ENCODE measurements around the gene YWHAE.
"Not testable (repeated sequence)": the region's sequence is repeated elsewhere in the genome, so short reads cannot be mapped to it uniquely, and the experiment has no call there.

Gene YWHAE

DNA sequence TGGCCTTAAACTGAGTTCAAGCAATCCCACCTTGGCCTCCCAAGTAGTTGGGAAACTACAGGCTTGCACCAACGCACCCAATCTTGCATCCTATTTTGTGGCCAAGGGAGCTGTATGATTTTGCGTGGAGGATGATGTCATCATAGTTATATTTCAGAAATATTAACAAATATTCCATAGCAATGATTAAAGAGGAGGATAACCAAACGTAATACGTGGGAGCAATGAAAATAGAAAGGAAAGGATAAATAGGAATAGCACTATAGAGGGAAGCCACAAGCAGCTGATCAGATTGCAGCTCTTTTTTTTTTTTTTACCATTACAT, 2.2 kb upstream of the YWHAE start:
- Histone ChIP-seq H3K79me2 (ENCODE audit: insufficient read depth, low read length) (peaks cover 28% of the 10 kb centered on the region), H3F3A (ENCODE audit: insufficient read depth) (no peaks in the 10 kb centered on the region), H3K4me3 (ENCODE audit: insufficient read depth, low read length, poor library complexity, severe bottlenecking) (no peak overlapping the region), H4K20me1 (ENCODE audit: low read depth, low read length) (peaks cover 14% of the 10 kb centered on the region), H3K36me3 (ENCODE audit: low read length) (peaks cover 5% of the 10 kb centered on the region; the same call in 1 of the 2 replicates), H3K27me3 (ENCODE audit: low read length) (no peaks in the 10 kb centered on the region), H3K27ac (ENCODE audit: low read depth, low read length) (no peak overlapping the region), H3K9ac (ENCODE audit: low read length) (no peak overlapping the region), H2AFZ (ENCODE audit: low read depth, low read length, severe bottlenecking) (no peak overlapping the region), H3K9me3 (ENCODE audit: insufficient read depth, low read length) (no peaks in the 10 kb centered on the region), H3K9me2 (replicated peaks; ENCODE audit: insufficient read depth, low read length) (no peaks in the 10 kb centered on the region), H3K4me2 (ENCODE audit: low read depth, low read length, poor library complexity, severe bottlenecking) (no peak overlapping the region)
- no peak for TF ChIP-seq EZH2phosphoT487 (conservative IDR thresholded peaks at IDR 0.05; ENCODE audit: low read length)
- TF ChIP-seq, protein P1, sequence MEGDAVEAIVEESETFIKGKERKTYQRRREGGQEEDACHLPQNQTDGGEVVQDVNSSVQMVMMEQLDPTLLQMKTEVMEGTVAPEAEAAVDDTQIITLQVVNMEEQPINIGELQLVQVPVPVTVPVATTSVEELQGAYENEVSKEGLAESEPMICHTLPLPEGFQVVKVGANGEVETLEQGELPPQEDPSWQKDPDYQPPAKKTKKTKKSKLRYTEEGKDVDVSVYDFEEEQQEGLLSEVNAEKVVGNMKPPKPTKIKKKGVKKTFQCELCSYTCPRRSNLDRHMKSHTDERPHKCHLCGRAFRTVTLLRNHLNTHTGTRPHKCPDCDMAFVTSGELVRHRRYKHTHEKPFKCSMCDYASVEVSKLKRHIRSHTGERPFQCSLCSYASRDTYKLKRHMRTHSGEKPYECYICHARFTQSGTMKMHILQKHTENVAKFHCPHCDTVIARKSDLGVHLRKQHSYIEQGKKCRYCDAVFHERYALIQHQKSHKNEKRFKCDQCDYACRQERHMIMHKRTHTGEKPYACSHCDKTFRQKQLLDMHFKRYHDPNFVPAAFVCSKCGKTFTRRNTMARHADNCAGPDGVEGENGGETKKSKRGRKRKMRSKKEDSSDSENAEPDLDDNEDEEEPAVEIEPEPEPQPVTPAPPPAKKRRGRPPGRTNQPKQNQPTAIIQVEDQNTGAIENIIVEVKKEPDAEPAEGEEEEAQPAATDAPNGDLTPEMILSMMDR (IDR thresholded peaks at IDR 0.05; ENCODE audit: insufficient read depth, low read length, poor library complexity, severe bottlenecking): no peak

DNA sequence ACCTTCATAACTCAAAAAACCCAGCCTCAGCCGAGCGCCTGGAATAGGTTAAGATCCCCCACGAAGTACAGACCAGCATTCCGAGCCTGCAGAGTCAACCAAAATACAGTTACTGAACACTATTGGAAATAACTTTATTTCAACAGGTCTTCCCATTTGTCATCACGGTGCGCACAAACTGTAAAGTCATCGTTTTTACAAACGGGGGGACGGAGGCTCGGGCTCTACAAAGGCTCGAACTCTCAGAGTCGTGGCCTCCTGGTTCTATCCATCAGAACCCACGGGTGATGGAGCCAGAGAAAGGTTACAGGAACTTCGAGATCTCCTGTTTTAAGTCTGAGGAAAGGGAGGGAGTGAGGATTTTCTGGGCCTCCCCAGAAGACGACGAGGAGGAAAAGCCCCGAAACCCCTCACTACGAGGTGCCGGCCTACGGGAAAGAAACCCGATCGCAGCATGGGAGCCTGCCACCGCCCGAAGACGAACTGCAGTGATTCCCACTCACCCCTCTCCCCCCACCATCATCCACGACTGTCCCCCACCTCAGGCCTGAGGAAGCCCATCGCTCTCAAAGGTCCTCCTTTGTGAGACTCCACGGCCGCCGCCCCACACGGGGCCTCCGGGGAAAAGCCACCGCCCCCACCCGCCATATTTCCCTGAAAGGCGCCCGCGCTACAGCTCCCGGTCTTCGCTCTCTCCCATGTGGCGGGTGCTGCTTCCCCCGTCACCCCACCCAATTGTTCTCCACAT, 917 bp downstream of the YWHAE start:
- Histone ChIP-seq H3K4me3 (ENCODE audit: insufficient read depth, low read length, poor library complexity, severe bottlenecking) (peak overlapping the region; percentile 83), H3K27ac (ENCODE audit: low read depth, low read length) (peak overlapping the region; percentile 85), H3K36me3 (ENCODE audit: low read length) (peaks cover 5% of the 10 kb centered on the region; the same call in 1 of the 2 replicates), H3K9ac (ENCODE audit: low read length) (peak overlapping the region; percentile 87), H2AFZ (ENCODE audit: low read depth, low read length, severe bottlenecking) (no peak overlapping the region), H3K4me2 (ENCODE audit: low read depth, low read length, poor library complexity, severe bottlenecking) (peak overlapping the region; percentile 90), H4K20me1 (ENCODE audit: low read depth, low read length) (peaks cover 25% of the 10 kb centered on the region), H3K9me3 (ENCODE audit: insufficient read depth, low read length) (no peaks in the 10 kb centered on the region), H3K27me3 (ENCODE audit: low read length) (no peaks in the 10 kb centered on the region), H3K9me2 (replicated peaks; ENCODE audit: insufficient read depth, low read length) (no peaks in the 10 kb centered on the region), H3F3A (ENCODE audit: insufficient read depth) (peaks cover 5% of the 10 kb centered on the region), H3K79me2 (ENCODE audit: insufficient read depth, low read length) (peaks cover 59% of the 10 kb centered on the region)
- TF ChIP-seq, protein P1 (IDR thresholded peaks at IDR 0.05; ENCODE audit: insufficient read depth, low read length, poor library complexity, severe bottlenecking): no peak
- TF ChIP-seq EZH2phosphoT487 (conservative IDR thresholded peaks at IDR 0.05; ENCODE audit: low read length): no peak

DNA sequence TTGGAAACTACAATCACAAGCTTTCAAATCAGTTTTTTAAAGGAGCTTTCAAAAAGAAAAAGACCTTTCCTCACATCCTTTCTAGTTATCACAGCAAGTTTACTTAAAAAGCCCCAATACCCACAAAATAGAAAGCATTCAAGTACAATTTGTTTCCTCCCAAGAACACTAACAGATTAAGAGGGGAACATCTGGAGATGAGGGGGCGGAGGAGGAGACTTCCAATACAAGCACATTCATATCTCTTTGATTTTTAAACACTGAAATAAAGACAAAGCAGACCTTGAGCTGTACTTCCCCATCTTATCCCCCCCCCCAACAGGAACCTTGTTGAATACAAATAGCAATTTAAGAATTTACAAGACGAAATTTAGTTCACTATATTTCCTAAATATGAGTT, 2.0 kb downstream of the YWHAE start:
- peaks cover 25% of the 10 kb centered on the region for H4K20me1 ChIP-seq (ENCODE audit: low read depth, low read length)
- H3K36me3 ChIP-seq (ENCODE audit: low read length): peaks cover 5% of the 10 kb centered on the region; the same call in 1 of the 2 replicates
- H3K27ac ChIP-seq (ENCODE audit: low read depth, low read length): peak overlapping the region; percentile 85; the same call in 1 of the 2 replicates
- H3K9ac ChIP-seq (ENCODE audit: low read length): peak overlapping the region; percentile 87
- TF ChIP-seq, protein P1 (IDR thresholded peaks at IDR 0.05; ENCODE audit: insufficient read depth, low read length, poor library complexity, severe bottlenecking): no peak
- no peak for TF ChIP-seq EZH2phosphoT487 (conservative IDR thresholded peaks at IDR 0.05; ENCODE audit: low read length)
- H3K9me3 ChIP-seq (ENCODE audit: insufficient read depth, low read length): no peaks in the 10 kb centered on the region
- no peaks in the 10 kb centered on the region for H3K27me3 ChIP-seq (ENCODE audit: low read length)
- peak overlapping the region; percentile 90 for H3K4me2 ChIP-seq (ENCODE audit: low read depth, low read length, poor library complexity, severe bottlenecking)
- H3K4me3 ChIP-seq (ENCODE audit: insufficient read depth, low read length, poor library complexity, severe bottlenecking): peak overlapping the region; percentile 83
- H3F3A ChIP-seq (ENCODE audit: insufficient read depth): peaks cover 11% of the 10 kb centered on the region
- no peaks in the 10 kb centered on the region for H3K9me2 ChIP-seq (replicated peaks; ENCODE audit: insufficient read depth, low read length)
- no peak overlapping the region for H2AFZ ChIP-seq (ENCODE audit: low read depth, low read length, severe bottlenecking)
- H3K79me2 ChIP-seq (ENCODE audit: insufficient read depth, low read length): peaks cover 70% of the 10 kb centered on the region

DNA sequence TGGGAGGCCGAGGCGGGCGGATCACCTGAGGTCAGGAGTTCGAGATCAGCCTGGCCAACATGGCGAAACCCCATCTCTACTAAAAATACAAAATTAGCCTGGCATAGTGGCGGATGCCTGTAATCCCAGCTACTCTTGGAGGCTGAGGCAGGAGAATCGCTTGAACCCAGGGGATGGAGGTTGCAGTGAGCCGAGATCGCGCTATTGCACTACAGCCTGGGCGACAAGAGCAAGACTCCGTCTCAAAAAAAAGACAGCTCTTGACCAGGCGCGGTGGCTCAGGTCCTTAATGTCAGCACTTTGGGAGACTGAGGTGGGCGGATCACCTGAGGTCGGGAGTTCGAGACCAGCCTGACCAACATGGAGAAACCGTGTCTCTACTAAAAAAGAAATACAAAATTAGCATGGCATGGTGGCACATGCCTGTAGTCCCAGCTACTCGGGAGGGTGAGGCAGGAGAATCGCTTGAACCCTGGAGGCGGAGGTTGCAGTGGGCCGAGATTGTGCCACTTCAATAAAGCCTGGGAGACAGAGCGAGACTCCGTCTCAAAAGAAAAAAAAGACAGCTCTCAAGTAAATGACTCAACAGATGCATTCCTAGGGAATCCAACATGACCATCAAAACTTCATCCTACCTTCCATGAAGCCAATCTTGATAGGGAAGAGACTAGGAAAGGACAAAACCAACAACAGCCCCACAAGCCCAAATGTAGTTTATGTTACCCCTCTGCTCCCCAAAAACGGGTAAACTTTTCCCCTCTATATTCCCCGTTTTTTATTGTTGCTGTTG, 4.0 kb downstream of the YWHAE start:
- H3K9me2 ChIP-seq (replicated peaks; ENCODE audit: insufficient read depth, low read length); H3K4me3 ChIP-seq (ENCODE audit: insufficient read depth, low read length, poor library complexity, severe bottlenecking); H3K9me3 ChIP-seq (ENCODE audit: insufficient read depth, low read length); H3K27me3 ChIP-seq (ENCODE audit: low read length); H3K27ac ChIP-seq (ENCODE audit: low read depth, low read length); H3K36me3 ChIP-seq (ENCODE audit: low read length); H3K9ac ChIP-seq (ENCODE audit: low read length); H2AFZ ChIP-seq (ENCODE audit: low read depth, low read length, severe bottlenecking): not testable (repeated sequence)
- Histone ChIP-seq H4K20me1 (ENCODE audit: low read depth, low read length) (peaks cover 39% of the 10 kb centered on the region), H3F3A (ENCODE audit: insufficient read depth) (peaks cover 14% of the 10 kb centered on the region), H3K4me2 (ENCODE audit: low read depth, low read length, poor library complexity, severe bottlenecking) (peak overlapping the region; percentile 65), H3K79me2 (ENCODE audit: insufficient read depth, low read length) (peaks cover 89% of the 10 kb centered on the region)
